Endodermal cell (in vitro differentiated cells): ENCODE results near the gene SHROOM4. TPM values are rescaled to one million over a fixed set of nuclear protein-coding genes. Genes with fewer than 3 reads are reported as not detected.

Source experiments
- DNase-seq: peaks from one replicate; pipeline ENCODE4 v3.0.0-alpha.2; 2017
- H3K27ac ChIP-seq: 2 replicates; pipeline ENCODE4 v1.5.1; 2013; ENCODE audit warnings: mild to moderate bottlenecking, low read depth, low read length, moderate library complexity
- H3K27me3 ChIP-seq: 2 replicates; pipeline ENCODE4 v1.6.1; 2013; ENCODE audit warnings: mild to moderate bottlenecking, low read length, moderate library complexity; ENCODE audit not compliant: insufficient read depth, control insufficient read depth, poor library complexity, severe bottlenecking
- H3K36me3 ChIP-seq: 2 replicates; pipeline ENCODE4 v1.7.0; 2013; ENCODE audit warnings: mild to moderate bottlenecking, low read length, moderate library complexity; ENCODE audit not compliant: control insufficient read depth, insufficient read depth
- H3K4me1 ChIP-seq: one replicate; pipeline ENCODE4 v1.7.0; 2013; ENCODE audit warnings: low read length; ENCODE audit not compliant: control insufficient read depth, insufficient read depth
- H3K4me3 ChIP-seq: 2 replicates; pipeline ENCODE4 v1.5.1; 2013; ENCODE audit warnings: mild to moderate bottlenecking, low read length, moderate library complexity
- H3K9ac ChIP-seq: 2 replicates; pipeline ENCODE4 v1.6.1; 2013; ENCODE audit warnings: mild to moderate bottlenecking, low read length, moderate library complexity; ENCODE audit not compliant: poor library complexity, severe bottlenecking; ENCODE audit errors: extremely low read depth
- H3K9me3 ChIP-seq: 2 replicates; pipeline ENCODE4 v1.6.1; 2013; ENCODE audit warnings: mild to moderate bottlenecking, low read length, moderate library complexity; ENCODE audit not compliant: control insufficient read depth
- H3K27ac Mint-ChIP-seq: 2 replicates; pipeline ENCODE4 v1.8.0; 2020; ENCODE audit warnings: mixed read lengths
- H3K27me3 Mint-ChIP-seq: 2 replicates; pipeline ENCODE4 v1.8.0; 2021; ENCODE audit warnings: mild to moderate bottlenecking, mixed read lengths; ENCODE audit not compliant: insufficient read depth
- H3K36me3 Mint-ChIP-seq: 2 replicates; pipeline ENCODE4 v1.8.0; 2020; ENCODE audit warnings: low read depth, mixed read lengths
- H3K4me1 Mint-ChIP-seq: 2 replicates; pipeline ENCODE4 v1.8.0; 2020; ENCODE audit warnings: mixed read lengths
- H3K4me3 Mint-ChIP-seq: 2 replicates; pipeline ENCODE4 v1.8.0; 2020; ENCODE audit warnings: mild to moderate bottlenecking, moderate library complexity, mixed read lengths
- H3K9me3 Mint-ChIP-seq: 2 replicates; pipeline ENCODE4 v1.8.0; 2020; ENCODE audit warnings: mild to moderate bottlenecking, mixed read lengths
- CTCF ChIP-seq: fragments of 200-600 bp; sonication (generic); conservative IDR thresholded peaks from 2 replicates; pipeline ENCODE4 v1.5.0; 2021; ENCODE audit warnings: antibody characterized with exemption, mild to moderate bottlenecking
- WGBS, 2 experiments: methylation state at CpG; one replicate each; pipeline versions ENCODE4 v1.1.5 to v1.1.7; 2013; ENCODE audit warnings: missing lambda C conversion rate in 2 of 2, mixed read lengths in 1 of 2; ENCODE audit not compliant: insufficient coverage in 1 of 2, insufficient read length in 1 of 2; 5-methylcytosine and 5-hydroxymethylcytosine counted together
- total RNA-seq, 2 donors: library from RNA; stranded (reverse); fragmentation: NEBNext Ultra II Directional in 1 of 2; extraction: Animal tissue kit (Norgen Biotek cat#: 25700) in 1 of 2; gene quantifications; 2 replicates in 1 of 2; 3 replicates in 1 of 2; pipeline ENCODE4 v1.2.1, GENCODE V29; 2021

Gene SHROOM4
- total RNA-seq, 2 donors from 2014 or later, result 17.7 to 20.5 TPM

DNA sequence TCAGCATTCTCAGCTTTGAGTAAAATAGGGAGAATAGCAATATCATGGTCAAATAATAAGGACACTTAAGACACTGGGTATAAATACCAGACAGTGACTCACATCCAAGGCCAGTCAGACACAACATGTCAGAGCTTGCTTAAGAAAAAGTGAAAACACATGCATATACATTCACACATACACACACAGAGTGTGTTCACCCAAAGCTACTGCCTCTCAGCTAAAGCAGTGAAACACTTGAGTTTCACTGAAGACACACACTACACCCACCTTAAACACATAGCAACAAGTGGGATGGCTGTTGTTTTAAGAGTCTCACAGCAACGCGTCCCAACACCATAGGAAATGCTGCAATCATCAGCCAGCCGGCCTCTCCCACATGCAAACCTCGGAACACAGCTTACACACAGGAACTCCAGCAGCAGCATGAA, 14.4 kb downstream of the SHROOM4 start:
- no peak overlapping the region for H3K9ac ChIP-seq
- H3K4me1 Mint-ChIP-seq, result peaks cover 41% of the 10 kb centered on the region
- H3K4me1 ChIP-seq, result peaks cover 3% of the 10 kb centered on the region
- H3K9me3 Mint-ChIP-seq, result peaks cover 33% of the 10 kb centered on the region
- H3K4me3 ChIP-seq, result no peak overlapping the region
- H3K36me3 ChIP-seq, result no peaks in the 10 kb centered on the region
- H3K27me3 Mint-ChIP-seq, result no peaks in the 10 kb centered on the region
- H3K27me3 ChIP-seq, result no peaks in the 10 kb centered on the region
- no peak for TF ChIP-seq CTCF
- peaks cover 7% of the 10 kb centered on the region for H3K36me3 Mint-ChIP-seq
- H3K27ac ChIP-seq, result no peak overlapping the region
- H3K9me3 ChIP-seq, result no peaks in the 10 kb centered on the region
- no peak overlapping the region for H3K27ac Mint-ChIP-seq
- WGBS, 2 experiments, result 93% methylated on average over 4 of the region's 4 CpGs; no CpG with 5 or more reads in 1 of the 2 experiments
- H3K4me3 Mint-ChIP-seq, result no peak overlapping the region
- DNase-seq, result no peak

DNA sequence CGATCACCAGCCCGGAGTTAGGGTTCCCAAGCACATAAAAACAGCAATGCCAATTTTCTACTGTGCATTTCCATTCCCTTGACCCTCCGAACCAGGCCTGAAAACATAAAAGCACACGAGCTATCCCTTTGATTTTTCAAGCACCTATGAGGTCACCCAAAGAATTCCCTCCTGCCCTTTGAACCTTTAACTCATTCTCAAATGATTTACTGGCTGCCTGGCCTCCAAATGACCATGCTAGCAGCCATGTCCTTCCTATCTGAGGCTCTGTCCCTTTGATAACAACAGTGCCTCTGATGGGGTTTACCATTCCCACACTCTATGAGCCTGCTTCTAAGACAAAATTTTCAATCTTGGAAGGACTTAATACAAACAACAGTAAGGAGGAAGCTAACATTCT, 15.2 kb downstream of the SHROOM4 start:
- WGBS, 2 experiments, result 88% methylated on average over 4 of the region's 4 CpGs; no CpG with 5 or more reads in 1 of the 2 experiments
- H3K9me3 Mint-ChIP-seq, result peaks cover 31% of the 10 kb centered on the region
- Histone ChIP-seq H3K4me3 (no peak overlapping the region), H3K9ac (no peak overlapping the region), H3K9me3 (no peaks in the 10 kb centered on the region), H3K36me3 (no peaks in the 10 kb centered on the region), H3K27me3 (no peaks in the 10 kb centered on the region), H3K27ac (no peak overlapping the region), H3K4me1 (peaks cover 3% of the 10 kb centered on the region)
- H3K4me3 Mint-ChIP-seq, result no peak overlapping the region
- no peak overlapping the region for H3K27ac Mint-ChIP-seq
- H3K36me3 Mint-ChIP-seq, result peaks cover 5% of the 10 kb centered on the region
- DNase-seq, result no peak
- H3K4me1 Mint-ChIP-seq, result peaks cover 38% of the 10 kb centered on the region
- TF ChIP-seq CTCF, result no peak
- no peaks in the 10 kb centered on the region for H3K27me3 Mint-ChIP-seq

GRCh38 chrX:50787099-50787498, 26.9 kb downstream of the SHROOM4 start:
- WGBS, 2 experiments, result 92 to 97% methylated on average over 2 of the region's 2 CpGs
- Mint-ChIP-seq H3K36me3 (peaks cover 9% of the 10 kb centered on the region), H3K27me3 (no peaks in the 10 kb centered on the region), H3K4me1 (no peaks in the 10 kb centered on the region), H3K9me3 (peaks cover 42% of the 10 kb centered on the region), H3K27ac (no peak overlapping the region), H3K4me3 (no peak overlapping the region)
- no peak overlapping the region for H3K27ac ChIP-seq
- DNase-seq, result no peak
- no peak overlapping the region for H3K9ac ChIP-seq
- TF ChIP-seq CTCF, result no peak
- no peak overlapping the region for H3K4me3 ChIP-seq
- H3K9me3 ChIP-seq, result peaks cover 9% of the 10 kb centered on the region
- peaks cover 2% of the 10 kb centered on the region for H3K36me3 ChIP-seq
- H3K4me1 ChIP-seq, result no peaks in the 10 kb centered on the region
- no peaks in the 10 kb centered on the region for H3K27me3 ChIP-seq
